ENCODE results near the gene GPX6.

DNA sequence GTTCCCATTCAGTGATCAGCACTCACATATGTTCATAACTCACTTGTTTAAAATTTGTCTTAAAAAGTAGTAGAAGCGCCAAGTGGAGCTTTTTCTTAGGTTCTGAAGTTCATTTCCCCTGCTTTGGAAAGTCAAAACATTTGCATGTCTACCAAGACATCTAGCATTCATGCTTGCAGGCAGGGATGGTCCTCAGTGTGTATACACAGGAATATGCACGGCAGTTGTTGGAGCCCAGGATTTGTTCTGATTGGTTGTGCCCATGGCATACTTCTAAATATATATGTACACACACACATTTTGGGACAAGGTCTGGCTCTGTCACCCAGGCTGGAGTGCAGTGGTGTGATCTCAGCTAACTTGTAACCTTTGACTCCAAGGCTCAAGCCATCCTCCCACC is 2.4 kb upstream of the GPX6 start:
- TF ChIP-seq, protein P1, sequence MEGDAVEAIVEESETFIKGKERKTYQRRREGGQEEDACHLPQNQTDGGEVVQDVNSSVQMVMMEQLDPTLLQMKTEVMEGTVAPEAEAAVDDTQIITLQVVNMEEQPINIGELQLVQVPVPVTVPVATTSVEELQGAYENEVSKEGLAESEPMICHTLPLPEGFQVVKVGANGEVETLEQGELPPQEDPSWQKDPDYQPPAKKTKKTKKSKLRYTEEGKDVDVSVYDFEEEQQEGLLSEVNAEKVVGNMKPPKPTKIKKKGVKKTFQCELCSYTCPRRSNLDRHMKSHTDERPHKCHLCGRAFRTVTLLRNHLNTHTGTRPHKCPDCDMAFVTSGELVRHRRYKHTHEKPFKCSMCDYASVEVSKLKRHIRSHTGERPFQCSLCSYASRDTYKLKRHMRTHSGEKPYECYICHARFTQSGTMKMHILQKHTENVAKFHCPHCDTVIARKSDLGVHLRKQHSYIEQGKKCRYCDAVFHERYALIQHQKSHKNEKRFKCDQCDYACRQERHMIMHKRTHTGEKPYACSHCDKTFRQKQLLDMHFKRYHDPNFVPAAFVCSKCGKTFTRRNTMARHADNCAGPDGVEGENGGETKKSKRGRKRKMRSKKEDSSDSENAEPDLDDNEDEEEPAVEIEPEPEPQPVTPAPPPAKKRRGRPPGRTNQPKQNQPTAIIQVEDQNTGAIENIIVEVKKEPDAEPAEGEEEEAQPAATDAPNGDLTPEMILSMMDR (IDR thresholded peaks at IDR 0.05; ENCODE audit: low read length), result no peak
- TF ChIP-seq EZH2 (IDR thresholded peaks at IDR 0.05; ENCODE audit: borderline replicate concordance, low read length), result no peak
